Endothelial cell (in vitro differentiated cells): ENCODE data around the gene AQR. TPM values are rescaled to one million over a fixed set of nuclear protein-coding genes. Genes with fewer than 3 reads are reported as not detected.

Source experiments
- DNase-seq: peaks from one replicate; pipeline ENCODE4 v3.0.0; 2021; ENCODE audit warnings: low spot score
- H3K27ac Mint-ChIP-seq: one replicate; pipeline ENCODE4 v1.8.0; 2021; ENCODE audit warnings: mixed read lengths, inconsistent platforms; ENCODE audit not compliant: unreplicated experiment
- H3K27me3 Mint-ChIP-seq: one replicate; pipeline ENCODE4 v1.8.0; 2021; ENCODE audit warnings: mild to moderate bottlenecking, moderate library complexity, mixed read lengths, inconsistent platforms; ENCODE audit not compliant: unreplicated experiment
- H3K36me3 Mint-ChIP-seq: one replicate; pipeline ENCODE4 v1.8.0; 2021; ENCODE audit warnings: mild to moderate bottlenecking, low read depth, mixed read lengths, inconsistent platforms; ENCODE audit not compliant: unreplicated experiment
- H3K4me1 Mint-ChIP-seq: one replicate; pipeline ENCODE4 v1.8.0; 2021; ENCODE audit warnings: mild to moderate bottlenecking, mixed read lengths, inconsistent platforms; ENCODE audit not compliant: unreplicated experiment
- H3K4me3 Mint-ChIP-seq: one replicate; pipeline ENCODE4 v1.8.0; 2021; ENCODE audit warnings: mild to moderate bottlenecking, mixed read lengths, inconsistent platforms; ENCODE audit not compliant: unreplicated experiment
- H3K9me3 Mint-ChIP-seq: one replicate; pipeline ENCODE4 v1.8.0; 2021; ENCODE audit warnings: mixed read lengths, inconsistent platforms; ENCODE audit not compliant: unreplicated experiment
- total RNA-seq: library from RNA; stranded (reverse); fragmentation: NEBNext Ultra II Directional; extraction: Animal tissue kit (Norgen Biotek cat#: 25700); gene quantifications from one replicate; pipeline ENCODE4 v1.2.1, GENCODE V29; 2021; ENCODE audit not compliant: unreplicated experiment
- TF ChIP-seq, protein P1 (sequence below): fragments of 200-600 bp; sonication (generic); IDR thresholded peaks from one replicate; pipeline ENCODE4 v1.5.0; 2021; ENCODE audit warnings: antibody characterized with exemption; ENCODE audit not compliant: unreplicated experiment

Gene AQR
- total RNA-seq, 1 donor from 2014 or later: 41.5 TPM

GRCh38 chr15:34851751-34852150 is 117.8 kb downstream of the AQR start:
- Mint-ChIP-seq H3K9me3 (no peaks in the 10 kb centered on the region), H3K27me3 (no peaks in the 10 kb centered on the region), H3K36me3 (peaks cover 5% of the 10 kb centered on the region), H3K4me3 (no peak overlapping the region), H3K4me1 (no peaks in the 10 kb centered on the region), H3K27ac (no peak overlapping the region)
- TF ChIP-seq, protein P1, sequence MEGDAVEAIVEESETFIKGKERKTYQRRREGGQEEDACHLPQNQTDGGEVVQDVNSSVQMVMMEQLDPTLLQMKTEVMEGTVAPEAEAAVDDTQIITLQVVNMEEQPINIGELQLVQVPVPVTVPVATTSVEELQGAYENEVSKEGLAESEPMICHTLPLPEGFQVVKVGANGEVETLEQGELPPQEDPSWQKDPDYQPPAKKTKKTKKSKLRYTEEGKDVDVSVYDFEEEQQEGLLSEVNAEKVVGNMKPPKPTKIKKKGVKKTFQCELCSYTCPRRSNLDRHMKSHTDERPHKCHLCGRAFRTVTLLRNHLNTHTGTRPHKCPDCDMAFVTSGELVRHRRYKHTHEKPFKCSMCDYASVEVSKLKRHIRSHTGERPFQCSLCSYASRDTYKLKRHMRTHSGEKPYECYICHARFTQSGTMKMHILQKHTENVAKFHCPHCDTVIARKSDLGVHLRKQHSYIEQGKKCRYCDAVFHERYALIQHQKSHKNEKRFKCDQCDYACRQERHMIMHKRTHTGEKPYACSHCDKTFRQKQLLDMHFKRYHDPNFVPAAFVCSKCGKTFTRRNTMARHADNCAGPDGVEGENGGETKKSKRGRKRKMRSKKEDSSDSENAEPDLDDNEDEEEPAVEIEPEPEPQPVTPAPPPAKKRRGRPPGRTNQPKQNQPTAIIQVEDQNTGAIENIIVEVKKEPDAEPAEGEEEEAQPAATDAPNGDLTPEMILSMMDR: no peak
- no peak for DNase-seq

DNA sequence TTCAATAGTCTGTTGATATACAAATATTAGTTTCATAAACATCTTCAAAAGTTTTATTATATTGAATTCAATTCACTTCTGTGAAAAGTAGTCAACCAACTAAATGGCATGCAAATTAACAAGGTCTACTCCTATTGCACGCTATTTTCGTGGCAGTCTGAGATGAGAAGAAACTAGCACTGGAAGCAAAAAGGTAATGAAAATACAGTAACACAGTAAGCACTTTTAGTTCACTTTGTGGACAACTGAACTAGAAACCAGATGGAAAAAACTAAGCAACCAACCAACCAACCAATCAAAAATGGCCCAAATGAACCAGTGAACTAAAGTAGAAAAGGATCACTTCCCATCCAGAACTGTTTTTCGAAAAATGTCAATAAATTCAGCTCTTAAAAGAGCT is 118.5 kb downstream of the AQR start:
- TF ChIP-seq, protein P1: no peak

GRCh38 chr15:34850121-34850520 is 119.4 kb downstream of the AQR start:
- DNase-seq: no peak
- peaks cover 4% of the 10 kb centered on the region for H3K36me3 Mint-ChIP-seq
- no peak overlapping the region for H3K4me3 Mint-ChIP-seq
- H3K4me1 Mint-ChIP-seq: no peaks in the 10 kb centered on the region
- H3K27ac Mint-ChIP-seq: no peak overlapping the region
- H3K27me3 Mint-ChIP-seq: no peaks in the 10 kb centered on the region
- no peaks in the 10 kb centered on the region for H3K9me3 Mint-ChIP-seq
- TF ChIP-seq, protein P1: no peak

More for the DNA sequence above, 118.5 kb downstream of the AQR start:
- Mint-ChIP-seq H3K27ac (no peak overlapping the region), H3K36me3 (peaks cover 4% of the 10 kb centered on the region), H3K27me3 (no peaks in the 10 kb centered on the region), H3K4me1 (no peaks in the 10 kb centered on the region), H3K9me3 (no peaks in the 10 kb centered on the region), H3K4me3 (no peak overlapping the region)
- no peak for DNase-seq

DNA sequence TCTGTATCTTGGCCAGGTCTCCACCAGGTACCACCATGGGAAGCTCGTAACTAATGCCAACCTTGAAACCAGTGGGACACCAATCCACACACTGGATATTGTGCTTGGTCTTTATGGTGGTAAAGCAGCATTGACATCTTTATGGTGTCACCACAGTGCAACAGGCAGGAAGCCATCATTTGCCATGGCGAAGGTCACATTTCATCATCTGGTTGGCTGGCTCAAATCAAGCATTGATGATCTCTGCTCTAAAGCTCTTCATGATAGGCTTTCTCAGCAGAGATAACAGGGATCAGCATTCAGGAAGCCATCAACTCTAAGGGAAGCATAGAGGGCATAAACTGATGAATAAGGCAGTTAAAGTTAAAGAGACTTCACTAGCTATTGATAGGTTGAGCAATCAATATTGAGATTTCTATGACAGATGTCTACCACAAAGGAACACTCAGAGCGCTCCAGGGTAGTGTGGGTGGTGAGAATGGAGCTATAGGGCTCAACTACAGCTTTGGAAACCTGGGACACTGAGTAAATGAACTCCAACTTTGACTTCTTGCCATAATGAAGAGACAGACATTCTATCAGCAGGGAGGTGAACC is 120.1 kb downstream of the AQR start:
- H3K27me3 Mint-ChIP-seq: no peaks in the 10 kb centered on the region
- H3K4me1 Mint-ChIP-seq: no peaks in the 10 kb centered on the region
- no peaks in the 10 kb centered on the region for H3K9me3 Mint-ChIP-seq
- no peak for DNase-seq
- TF ChIP-seq, protein P1: no peak
- H3K36me3 Mint-ChIP-seq: peaks cover 4% of the 10 kb centered on the region
- no peak overlapping the region for H3K4me3 Mint-ChIP-seq
- H3K27ac Mint-ChIP-seq: no peak overlapping the region

- Mint-ChIP-seq H3K4me3 (no peak overlapping the region), H3K9me3 (no peaks in the 10 kb centered on the region), H3K27ac (no peak overlapping the region), H3K4me1 (no peaks in the 10 kb centered on the region), H3K27me3 (no peaks in the 10 kb centered on the region), H3K36me3 (peaks cover 4% of the 10 kb centered on the region)
- TF ChIP-seq, protein P1: no peak
- no peak for DNase-seq
Measured at GRCh38 chr15:34847598-34847997, 121.9 kb downstream of the AQR start.
